ENCODE results near the gene BZW1. TPM values are rescaled to one million over a fixed set of nuclear protein-coding genes. Genes with fewer than 3 reads are reported as not detected.

Gene BZW1
- total RNA-seq, 1 experiment from 2014 or later = 454 TPM

DNA sequence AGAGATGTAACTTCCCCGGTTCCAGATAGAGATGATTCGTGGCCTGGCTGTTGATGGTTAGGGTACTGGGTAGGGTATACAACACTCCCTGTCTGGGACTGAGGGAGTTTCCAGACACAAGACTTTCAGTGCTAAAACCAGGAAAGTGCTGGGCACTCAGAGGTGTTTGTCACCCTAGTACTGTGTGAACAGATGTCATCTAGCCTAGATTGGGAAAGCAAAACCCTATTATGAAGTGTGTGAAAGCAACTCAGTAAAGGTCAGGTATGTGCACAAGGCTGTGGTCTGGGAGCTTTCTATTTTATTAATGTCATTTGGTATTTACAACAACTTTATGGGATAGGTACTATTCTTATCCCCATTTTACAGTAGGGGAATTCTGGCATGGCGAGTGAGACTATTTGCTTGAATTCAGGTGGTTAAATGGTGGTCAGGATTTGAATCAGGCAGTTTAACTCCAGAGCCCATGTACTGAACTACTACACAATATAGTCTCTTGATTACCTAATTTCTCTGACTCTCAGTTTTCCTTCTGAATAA lies 2.6 kb downstream of the BZW1 start:
- Histone ChIP-seq H4K20me1 (ENCODE audit: insufficient read depth) (peaks cover 39% of the 10 kb centered on the region; the same call in 1 of the 2 replicates), H3K79me2 (ENCODE audit: insufficient read depth, low read length) (peaks cover 74% of the 10 kb centered on the region), H3K4me2 (ENCODE audit: low read length) (no peak overlapping the region), H3K9me3 (ENCODE audit: control insufficient read depth in 1 of 2, insufficient read depth in 1 of 2, low read depth in 1 of 2, low read length in 2 of 2) (no peaks in the 10 kb centered on the region), H3K4me1 (ENCODE audit: control insufficient read depth in 1 of 2, insufficient read depth in 2 of 2, low read length in 2 of 2) (peaks cover 12 to 22% of the 10 kb centered on the region in 2 experiments), H3K27ac (ENCODE audit: low read depth, low read length) (no peak overlapping the region), H3K36me3 (ENCODE audit: control insufficient read depth in 1 of 2, insufficient read depth in 2 of 2, low read length in 2 of 2) (peaks cover 57 to 61% of the 10 kb centered on the region in 2 experiments), H3K4me3 (replicated peaks in 1 of 2; ENCODE audit: low read depth in 1 of 2, low read length in 2 of 2) (no peak overlapping the region), H2AFZ (ENCODE audit: low read depth, low read length, poor library complexity, severe bottlenecking) (no peak overlapping the region), H3K9me2 (ENCODE audit: insufficient read depth) (no peaks in the 10 kb centered on the region), H3K27me3 (ENCODE audit: insufficient read depth, low read length) (no peaks in the 10 kb centered on the region), H3K9ac (ENCODE audit: low read length) (no peak overlapping the region)
- BruUV-seq (replicated peaks) = no TSS peak
- ChIA-PET POLR2A (interaction anchor here (1.2 to 2.0 kb wide), 2 partner anchors 49 to 101 kb away, joined by 3 to 5 read pairs; no protein-coding TSS in a partner anchor), CTCF (no interaction called here), RAD21 (ENCODE audit: low non-redundant PET in 1 of 2, low total read pairs in 2 of 2, uncharacterized antibody in 2 of 2, unreplicated experiment in 2 of 2) (no interaction called here)
- TF ChIP-seq RAD21 (IDR thresholded peaks at IDR 0.05; ENCODE audit: low read depth) (no peak), SIN3A (IDR thresholded peaks at IDR 0.05; ENCODE audit: low read depth) (no peak), POLR2AphosphoS5 (IDR thresholded peaks at IDR 0.05; ENCODE audit: low read depth, low read length) (no peak), EGR1 (IDR thresholded peaks at IDR 0.05; ENCODE audit: low read depth) (no peak), CEBPB (IDR thresholded peaks at IDR 0.05; ENCODE audit: low read depth) (no peak), YY1 (IDR thresholded peaks at IDR 0.05; ENCODE audit: extremely low read depth, insufficient replicate concordance, low read depth, low read length) (no peak), ZNF274 (IDR thresholded peaks at IDR 0.05; ENCODE audit: low read depth, low read length) (no peak), SP1 (IDR thresholded peaks at IDR 0.05; ENCODE audit: low read depth) (no peak), ELF1 (IDR thresholded peaks at IDR 0.05; ENCODE audit: borderline replicate concordance, low read depth) (no peak), EZH2phosphoT487 (IDR thresholded peaks at IDR 0.05; ENCODE audit: borderline replicate concordance) (no peak), EZH2 (IDR thresholded peaks at IDR 0.05) (no peak), TCF7L2 (IDR thresholded peaks at IDR 0.05; ENCODE audit: borderline replicate concordance, extremely low read depth, insufficient read depth, insufficient read length) (no peak), POLR2A (IDR thresholded peaks at IDR 0.05; ENCODE audit: borderline replicate concordance, extremely low read depth, insufficient read depth, insufficient read length) (no peak)
- TF ChIP-seq, protein P1, sequence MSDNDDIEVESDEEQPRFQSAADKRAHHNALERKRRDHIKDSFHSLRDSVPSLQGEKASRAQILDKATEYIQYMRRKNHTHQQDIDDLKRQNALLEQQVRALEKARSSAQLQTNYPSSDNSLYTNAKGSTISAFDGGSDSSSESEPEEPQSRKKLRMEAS (IDR thresholded peaks at IDR 0.05) = no peak
- TF ChIP-seq, protein P2, sequence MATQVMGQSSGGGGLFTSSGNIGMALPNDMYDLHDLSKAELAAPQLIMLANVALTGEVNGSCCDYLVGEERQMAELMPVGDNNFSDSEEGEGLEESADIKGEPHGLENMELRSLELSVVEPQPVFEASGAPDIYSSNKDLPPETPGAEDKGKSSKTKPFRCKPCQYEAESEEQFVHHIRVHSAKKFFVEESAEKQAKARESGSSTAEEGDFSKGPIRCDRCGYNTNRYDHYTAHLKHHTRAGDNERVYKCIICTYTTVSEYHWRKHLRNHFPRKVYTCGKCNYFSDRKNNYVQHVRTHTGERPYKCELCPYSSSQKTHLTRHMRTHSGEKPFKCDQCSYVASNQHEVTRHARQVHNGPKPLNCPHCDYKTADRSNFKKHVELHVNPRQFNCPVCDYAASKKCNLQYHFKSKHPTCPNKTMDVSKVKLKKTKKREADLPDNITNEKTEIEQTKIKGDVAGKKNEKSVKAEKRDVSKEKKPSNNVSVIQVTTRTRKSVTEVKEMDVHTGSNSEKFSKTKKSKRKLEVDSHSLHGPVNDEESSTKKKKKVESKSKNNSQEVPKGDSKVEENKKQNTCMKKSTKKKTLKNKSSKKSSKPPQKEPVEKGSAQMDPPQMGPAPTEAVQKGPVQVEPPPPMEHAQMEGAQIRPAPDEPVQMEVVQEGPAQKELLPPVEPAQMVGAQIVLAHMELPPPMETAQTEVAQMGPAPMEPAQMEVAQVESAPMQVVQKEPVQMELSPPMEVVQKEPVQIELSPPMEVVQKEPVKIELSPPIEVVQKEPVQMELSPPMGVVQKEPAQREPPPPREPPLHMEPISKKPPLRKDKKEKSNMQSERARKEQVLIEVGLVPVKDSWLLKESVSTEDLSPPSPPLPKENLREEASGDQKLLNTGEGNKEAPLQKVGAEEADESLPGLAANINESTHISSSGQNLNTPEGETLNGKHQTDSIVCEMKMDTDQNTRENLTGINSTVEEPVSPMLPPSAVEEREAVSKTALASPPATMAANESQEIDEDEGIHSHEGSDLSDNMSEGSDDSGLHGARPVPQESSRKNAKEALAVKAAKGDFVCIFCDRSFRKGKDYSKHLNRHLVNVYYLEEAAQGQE (IDR thresholded peaks at IDR 0.05; ENCODE audit: low read depth) = no peak
- TF ChIP-seq, protein P3, sequence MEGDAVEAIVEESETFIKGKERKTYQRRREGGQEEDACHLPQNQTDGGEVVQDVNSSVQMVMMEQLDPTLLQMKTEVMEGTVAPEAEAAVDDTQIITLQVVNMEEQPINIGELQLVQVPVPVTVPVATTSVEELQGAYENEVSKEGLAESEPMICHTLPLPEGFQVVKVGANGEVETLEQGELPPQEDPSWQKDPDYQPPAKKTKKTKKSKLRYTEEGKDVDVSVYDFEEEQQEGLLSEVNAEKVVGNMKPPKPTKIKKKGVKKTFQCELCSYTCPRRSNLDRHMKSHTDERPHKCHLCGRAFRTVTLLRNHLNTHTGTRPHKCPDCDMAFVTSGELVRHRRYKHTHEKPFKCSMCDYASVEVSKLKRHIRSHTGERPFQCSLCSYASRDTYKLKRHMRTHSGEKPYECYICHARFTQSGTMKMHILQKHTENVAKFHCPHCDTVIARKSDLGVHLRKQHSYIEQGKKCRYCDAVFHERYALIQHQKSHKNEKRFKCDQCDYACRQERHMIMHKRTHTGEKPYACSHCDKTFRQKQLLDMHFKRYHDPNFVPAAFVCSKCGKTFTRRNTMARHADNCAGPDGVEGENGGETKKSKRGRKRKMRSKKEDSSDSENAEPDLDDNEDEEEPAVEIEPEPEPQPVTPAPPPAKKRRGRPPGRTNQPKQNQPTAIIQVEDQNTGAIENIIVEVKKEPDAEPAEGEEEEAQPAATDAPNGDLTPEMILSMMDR (IDR thresholded peaks at IDR 0.05 in 2 of 3, conservative IDR thresholded peaks at IDR 0.05 in 1 of 3; ENCODE audit: borderline replicate concordance in 1 of 3, insufficient read depth in 1 of 3, low read depth in 2 of 3, low read length in 2 of 3) = no peak
- DNase-seq (ENCODE audit: low read depth, low spot score) (no peak), ATAC-seq (no peak)
- intact Hi-C loops (cut with micrococcal nuclease) = loop anchor here (5.0 kb wide), 2 partner anchors 48 to 837 kb away; partner anchors contain the start of gene CLK1
